HG03039 (cell line): ENCODE results near the gene PKP2.
"Not testable (repeated sequence)": the region's sequence is repeated elsewhere in the genome, so short reads cannot be mapped to it uniquely, and the experiment has no call there.

Source experiments
- ATAC-seq: cut with Tn5 transposase; IDR thresholded peaks from one replicate; pipeline ENCODE4 v1.9.1; 2021; ENCODE audit warnings: mild to moderate bottlenecking, moderate library complexity; ENCODE audit not compliant: unreplicated experiment

PKP2 gene

DNA sequence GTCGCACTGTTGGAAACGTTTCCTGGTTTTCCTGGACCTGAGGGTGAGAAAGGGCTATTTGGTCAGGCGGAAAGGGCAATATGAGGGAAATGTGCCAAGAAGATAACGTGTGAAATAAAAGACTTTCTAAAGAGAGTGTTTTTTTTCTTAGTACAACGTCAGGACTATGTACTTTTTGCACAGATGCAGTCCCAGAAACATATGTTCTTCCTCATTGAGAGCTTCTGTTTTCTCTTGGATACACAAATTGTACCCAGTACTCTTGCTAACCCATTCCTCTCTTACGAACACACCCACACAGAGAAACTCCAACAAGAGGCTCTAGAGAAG, 669 bp upstream of the PKP2 start:
- ATAC-seq, result no peak

DNA sequence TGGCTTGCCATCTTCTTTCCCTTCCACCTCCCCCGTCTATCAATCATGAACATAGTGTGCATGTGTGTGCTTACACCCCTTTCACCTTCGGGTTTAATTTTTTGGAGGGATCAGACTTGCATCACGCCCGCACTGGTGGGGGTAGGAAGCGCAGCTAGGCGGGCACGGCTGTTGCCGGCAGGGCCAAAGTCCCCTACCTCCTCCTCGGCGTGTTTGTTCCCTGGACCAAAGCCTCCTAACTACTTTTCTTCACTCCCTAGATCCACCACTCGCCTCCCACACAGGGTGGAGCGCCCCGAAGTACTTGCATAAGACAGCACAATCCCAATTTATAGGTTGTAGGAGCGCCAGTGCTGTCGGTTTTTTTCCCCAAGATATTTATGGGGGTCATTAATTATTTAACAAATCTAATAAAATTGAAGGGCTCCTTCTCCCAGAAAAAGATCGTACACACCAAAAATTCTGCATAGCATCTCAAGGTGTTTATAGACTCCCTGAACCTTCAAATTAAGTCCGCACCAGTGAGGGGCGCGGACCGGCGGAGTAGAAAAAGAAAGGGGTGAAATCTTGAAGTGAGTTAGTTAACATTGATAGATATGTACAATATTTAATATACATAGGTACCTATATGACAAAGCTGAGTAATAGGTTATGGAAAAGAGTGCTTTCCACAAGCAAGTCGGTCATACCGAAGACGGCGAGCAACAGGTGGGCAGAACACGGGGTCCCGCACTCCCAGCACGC, 717 bp downstream of the PKP2 start:
- ATAC-seq, result peak; percentile 5

DNA sequence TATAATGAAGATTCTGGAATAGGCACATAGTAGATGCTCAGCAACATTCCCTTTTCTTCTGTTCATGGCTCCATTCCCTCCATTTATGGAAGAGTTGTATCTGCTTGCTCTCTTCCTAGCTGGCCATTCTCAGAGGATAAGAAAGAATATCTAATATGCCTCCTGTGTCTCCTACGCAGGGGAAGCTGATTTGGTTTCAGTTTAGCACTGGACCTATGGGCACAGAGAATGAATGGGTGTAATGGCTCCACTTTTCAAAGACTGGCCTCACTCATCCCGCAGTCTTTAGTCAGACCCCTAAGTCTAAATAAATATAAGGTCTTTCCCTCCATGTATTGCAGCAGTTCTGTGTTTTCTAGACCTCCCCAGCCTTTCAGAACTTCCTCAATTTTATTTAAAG, 2.0 kb downstream of the PKP2 start:
- no peak for ATAC-seq

DNA sequence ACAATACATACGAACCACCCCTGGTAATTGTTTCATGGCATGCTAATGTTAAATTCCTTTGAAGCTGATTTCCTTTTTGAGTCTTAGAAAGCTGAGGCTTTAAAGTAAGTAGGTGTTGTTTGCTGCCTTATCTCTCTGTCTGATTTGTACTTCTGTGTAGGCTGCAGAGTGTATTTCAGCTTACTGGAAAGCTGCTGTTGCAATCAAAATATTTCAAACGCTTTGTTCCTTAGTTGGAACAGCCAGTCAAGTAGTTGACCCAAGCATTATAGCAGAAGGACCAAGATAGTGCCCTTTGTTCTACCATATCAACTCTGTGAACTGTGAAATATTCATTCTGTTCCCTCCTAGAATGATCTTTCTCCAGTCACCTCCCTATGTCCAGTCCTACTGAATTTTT, 3.1 kb downstream of the PKP2 start:
- no peak for ATAC-seq

DNA sequence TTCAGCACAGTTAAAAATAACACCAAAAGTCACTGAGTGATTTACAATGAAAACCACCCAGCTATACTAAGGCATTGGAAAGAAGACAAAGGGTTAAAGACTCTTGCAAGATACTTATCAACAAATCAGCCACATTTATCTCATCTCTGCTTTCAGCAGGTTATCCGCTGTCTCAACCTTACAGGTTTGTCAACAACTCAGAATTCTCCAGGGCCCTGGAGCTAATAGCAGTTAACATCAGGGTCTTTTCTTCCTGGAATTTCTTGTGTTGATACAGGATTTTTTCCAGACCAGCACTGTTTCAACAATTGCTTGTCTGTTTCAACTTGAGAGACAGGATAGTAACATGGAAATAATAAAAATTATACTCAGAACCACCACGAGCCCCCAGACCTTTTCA, 3.5 kb downstream of the PKP2 start:
- no peak for ATAC-seq

DNA sequence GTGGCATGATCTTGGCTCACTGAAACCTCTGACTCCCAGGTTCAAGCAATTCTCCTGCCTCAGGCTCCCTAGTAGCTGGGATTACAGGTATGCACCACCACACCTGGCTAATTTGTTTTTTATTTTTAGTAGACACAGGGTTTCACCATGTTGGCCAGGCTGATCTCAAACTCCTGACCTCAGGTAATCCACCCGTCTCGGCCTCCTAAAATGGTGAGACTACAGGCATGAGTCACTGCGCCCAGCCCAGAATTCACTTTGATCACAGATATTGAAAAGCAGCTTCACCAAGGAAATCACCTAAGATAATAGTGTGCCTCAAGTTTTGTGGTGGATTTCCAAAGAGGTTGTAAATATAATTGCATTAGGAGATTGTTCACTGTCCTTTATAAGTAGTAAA, 4.2 kb downstream of the PKP2 start:
- ATAC-seq, result not testable (repeated sequence)

DNA sequence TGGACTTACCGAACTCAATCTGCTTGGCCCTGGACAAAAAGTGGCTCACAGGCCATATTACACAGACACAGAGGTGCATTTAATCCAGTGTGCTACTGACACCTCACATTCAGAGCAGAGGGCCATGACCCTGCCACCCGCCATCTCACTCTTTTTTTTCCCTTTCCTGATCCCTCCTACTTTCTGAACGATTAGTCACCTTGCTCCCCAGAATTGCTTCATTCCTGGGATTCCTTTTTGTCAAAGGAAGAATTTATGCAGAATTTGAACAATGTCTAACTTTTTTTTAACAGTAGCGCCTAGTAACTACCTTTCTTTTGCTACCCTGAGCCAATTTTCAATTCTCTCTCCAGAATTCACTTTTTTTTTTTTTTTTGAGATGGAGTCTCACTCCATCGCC, 4.6 kb downstream of the PKP2 start:
- no peak for ATAC-seq

DNA sequence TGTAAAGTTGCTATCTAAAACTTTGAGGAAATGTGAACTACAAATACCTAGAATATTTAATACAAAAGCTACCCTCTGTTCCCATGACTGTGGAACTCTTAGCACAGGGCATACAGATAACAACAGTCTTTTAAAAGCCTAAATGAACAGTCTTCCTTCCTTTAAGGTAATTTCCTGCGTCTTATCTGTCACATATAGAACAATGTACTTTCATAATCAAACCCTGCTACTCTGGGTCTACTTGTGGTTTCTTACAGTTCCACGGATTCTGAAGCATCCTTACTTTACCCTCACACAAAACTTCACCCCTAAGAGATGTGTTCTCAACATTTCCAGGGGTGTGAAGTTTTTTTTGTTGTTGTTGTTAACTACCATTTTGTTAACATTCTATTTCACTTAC, 5.1 kb downstream of the PKP2 start:
- no peak for ATAC-seq

DNA sequence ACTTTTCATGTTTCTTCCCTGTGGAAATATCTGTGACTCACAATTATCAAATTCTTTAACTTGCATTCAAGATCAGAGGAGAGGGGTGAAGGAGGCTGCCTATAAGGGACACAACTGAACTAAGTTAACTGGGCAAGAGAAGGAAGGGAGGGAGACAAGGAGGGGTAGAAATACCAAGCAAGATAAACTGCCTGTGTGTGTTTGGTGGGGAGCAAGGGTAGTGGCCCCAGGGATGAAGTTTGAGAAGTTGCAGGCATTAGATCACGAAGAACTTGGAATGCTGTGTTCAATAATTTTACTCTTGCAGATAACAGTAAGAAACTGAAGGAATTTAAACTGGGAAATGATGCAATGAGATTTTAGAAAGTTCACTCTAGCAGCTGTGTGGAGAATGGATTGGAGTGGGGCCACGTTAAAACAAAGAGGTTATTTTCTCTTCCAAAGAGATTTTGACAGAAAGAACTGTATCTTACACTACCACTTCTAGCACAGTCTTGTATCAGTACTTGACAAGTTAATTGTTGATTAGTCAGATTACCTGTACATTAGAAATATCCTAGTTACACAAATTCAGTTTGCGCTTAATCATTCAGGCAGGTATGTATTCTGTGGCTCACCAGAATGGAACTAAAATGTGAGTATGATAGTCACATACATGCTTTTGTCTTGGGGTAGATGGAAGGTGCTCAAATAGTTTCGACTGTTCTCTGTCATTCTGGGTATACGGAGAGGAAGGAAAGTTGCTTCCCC, 7.4 kb downstream of the PKP2 start:
- no peak for ATAC-seq

DNA sequence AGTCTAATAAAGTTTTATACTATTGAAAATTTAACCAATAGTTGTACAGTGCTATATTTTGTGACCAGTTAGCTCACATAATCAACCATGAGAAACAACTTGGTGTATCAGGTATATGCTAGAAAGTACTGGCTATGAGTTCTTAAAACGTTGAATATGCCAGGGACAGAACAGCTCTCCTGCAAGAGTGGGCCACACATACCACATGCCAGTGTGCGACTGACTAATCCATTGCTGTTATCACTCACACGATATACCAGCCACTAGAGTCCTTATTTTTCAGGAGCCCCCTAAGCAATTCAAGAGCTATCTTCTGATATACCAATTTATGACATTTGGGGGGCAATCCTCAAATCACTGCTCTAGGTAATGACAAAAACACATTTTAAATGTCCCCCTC, 9.5 kb downstream of the PKP2 start:
- ATAC-seq, result no peak

DNA sequence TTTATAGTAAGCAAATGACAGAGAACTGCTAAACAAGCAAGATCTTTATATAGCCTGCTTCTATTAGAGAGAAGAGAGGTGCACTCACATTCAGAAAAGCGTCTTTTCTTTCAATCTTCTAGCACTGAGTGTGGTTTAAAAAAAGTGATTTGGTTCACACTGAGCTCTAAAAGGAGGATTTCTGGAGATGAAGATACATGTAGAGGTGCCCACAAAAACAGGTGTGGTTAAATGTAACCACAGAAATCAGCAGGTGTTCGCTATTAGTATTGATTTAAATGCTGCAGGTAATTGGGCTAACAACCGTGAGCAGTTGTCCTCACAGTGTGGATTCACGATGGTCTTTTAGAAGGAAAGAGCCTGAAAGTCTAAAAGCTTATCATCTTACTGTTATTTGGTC, 10.7 kb downstream of the PKP2 start:
- ATAC-seq, result no peak

DNA sequence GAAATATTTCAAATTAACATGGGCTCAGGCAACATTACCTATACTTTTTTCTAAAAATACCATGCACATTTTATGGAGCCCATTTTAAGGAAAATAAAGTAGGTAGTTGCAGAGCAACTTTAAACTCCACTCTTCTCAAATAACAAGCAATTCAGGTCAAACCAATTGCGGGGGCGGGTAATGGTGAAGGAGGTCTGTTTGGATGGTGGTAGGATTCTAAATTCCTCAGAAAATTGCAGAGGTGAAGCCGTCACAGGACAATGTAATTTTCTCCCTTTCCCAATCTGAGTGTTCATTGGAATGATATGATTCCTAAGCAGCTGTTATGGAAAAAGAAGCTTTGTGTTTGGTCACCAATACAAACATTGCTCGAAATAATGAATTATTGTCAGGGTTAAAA, 11.6 kb downstream of the PKP2 start:
- ATAC-seq, result no peak

DNA sequence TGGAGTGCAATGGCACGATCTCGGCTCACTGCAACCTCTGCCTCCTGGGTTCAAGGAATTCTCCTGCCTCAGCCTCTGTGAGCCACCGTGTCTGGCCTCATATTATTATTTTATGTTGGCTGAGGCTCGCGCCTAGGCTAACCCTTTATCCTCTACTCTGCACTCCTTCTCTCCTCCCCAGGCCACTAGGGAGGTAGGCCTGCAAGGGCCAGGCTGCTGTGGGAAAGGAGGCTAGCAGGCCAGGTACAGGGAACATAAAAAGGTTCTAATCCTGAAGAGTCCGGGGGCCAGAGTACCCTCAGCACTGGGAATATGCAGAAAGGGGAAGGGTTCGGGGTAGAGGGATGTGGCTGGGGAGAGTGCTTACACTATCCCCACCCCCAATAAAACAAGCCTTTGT, 14.9 kb downstream of the PKP2 start:
- ATAC-seq, result no peak

DNA sequence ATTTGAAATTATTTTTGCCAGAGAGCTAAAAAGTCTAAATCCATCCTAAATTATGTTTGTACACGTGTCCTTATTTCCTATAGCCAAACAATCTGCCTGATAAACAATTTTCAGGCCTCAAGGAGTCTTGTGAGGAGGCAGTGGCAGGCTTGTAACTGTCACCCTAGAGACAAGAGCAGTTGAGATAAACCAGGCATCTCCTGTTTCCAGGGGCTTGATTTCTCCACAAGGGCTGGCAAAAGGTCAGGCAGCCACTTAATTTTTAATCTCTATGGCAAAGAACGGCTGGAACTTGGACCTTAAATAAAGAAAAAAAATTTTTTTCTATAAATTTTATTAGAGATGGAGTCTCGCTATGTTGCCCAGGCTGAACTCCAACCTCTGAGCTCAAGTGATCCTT, 15.5 kb downstream of the PKP2 start:
- no peak for ATAC-seq

DNA sequence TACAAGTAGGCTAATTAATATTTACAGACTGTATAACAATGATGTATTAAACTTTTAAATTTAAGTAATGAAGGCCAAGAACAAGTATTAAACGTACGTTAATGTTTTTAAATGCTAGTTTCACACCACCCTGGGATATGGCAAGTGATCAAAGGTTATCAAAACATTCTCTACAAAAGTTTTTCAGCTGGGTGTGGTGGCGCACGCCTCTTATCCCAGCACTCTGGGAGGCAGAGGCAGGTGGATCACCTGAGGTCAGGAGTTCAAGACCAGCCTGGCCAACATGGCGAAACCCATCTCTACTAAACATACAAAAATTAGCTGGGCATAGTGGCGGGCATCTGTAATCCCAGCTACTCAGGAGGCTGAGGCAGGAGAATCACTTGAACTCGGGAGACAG, 17.5 kb downstream of the PKP2 start:
- not testable (repeated sequence) for ATAC-seq

DNA sequence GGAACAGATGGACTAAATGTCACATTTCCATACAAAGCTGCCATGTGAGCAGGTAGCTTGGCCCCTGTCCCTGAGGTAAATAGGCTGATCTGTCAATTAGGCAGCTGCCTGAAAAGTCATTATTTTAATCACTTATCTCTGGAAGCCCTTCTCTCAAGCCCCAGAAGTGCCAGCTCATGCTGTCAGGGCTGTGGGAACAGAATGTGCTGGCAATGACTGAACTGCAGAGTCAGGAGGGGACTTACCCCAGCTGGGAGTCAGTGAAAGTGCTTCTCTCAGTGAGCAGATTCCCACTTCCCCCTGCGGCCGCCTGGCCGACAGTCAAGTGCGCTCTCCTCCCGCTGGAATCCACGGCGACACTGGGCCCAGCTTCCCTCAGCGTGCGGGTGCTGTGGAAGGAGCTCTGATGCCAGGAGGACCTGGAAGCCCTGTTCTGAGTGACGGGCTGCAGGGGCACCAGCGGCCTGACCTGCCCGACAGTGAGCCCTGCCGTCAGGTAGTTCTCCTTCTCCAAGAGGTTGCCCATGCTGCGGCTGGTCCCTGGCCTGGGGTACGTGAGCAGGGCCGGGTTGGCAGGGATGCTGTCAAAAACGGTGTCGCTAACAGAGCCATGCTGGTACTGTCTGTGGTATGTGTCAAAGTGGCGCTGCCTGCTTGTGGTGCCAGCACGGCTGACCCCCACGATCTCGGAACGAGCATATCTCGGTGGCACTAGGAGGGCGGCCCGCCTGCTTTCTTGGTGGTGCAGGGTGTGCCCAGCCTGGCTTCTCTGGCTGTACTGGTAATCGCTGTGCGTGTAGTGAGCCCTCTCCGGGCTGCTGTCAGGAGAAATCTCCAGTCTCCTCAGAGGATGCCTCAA, 18.7 kb downstream of the PKP2 start:
- ATAC-seq, result no peak

DNA sequence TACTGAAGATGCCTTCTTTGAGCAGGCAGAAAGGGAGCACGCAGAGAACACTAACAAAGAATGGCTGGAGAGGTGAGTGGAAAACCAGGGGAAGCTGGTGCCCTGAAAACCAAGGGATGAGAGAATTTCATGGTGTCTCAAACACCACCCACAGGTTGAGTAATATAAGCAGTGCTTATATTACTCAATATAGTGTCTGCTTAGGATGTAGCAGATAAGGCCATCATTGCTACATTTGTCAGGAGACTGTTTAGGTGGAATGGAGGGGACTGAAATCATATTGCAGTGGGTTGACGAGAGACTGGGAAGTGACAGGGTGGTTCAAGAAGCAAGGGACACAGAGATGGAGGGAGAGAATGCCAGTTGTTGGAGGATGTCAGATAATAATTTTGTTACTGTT, 20.6 kb downstream of the PKP2 start:
- ATAC-seq, result no peak

DNA sequence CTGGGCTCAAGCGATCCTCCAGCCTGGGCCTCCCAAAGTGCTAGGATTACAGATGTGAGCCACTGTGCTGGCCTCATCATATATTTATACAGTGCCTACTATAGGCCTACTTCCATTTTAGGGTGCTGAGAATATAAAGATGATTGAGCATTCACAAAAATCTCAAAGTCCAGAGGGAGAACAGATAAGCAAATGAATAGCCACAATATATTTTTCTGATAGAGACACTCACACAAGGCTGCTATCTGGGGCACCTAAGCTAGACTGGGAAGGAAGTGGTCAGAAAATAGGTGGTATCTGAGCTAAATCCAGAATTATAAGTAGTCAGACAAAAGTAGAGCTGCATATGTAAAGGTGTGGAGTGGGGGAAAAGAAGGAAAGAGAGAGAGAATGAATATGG, 21.6 kb downstream of the PKP2 start:
- no peak for ATAC-seq

DNA sequence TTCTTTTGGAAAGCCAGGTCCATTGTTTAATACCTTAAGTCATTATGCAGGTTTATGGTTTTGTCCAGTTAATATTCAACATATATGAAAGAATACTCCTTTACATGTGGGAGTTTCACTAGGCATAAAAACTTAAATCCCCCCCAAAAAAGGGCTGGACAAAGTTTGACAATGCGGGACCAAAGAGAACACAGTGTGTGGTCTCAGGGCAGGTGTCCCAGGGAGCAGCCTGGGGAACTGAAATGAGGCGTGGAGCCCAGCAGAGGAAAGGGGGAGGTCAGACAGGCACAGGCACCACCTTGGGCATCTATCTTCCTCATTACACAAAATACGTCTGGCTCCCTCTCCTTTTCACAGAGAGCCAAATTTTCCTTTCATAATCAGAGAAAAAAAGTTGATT, 22.5 kb downstream of the PKP2 start:
- ATAC-seq, result no peak

DNA sequence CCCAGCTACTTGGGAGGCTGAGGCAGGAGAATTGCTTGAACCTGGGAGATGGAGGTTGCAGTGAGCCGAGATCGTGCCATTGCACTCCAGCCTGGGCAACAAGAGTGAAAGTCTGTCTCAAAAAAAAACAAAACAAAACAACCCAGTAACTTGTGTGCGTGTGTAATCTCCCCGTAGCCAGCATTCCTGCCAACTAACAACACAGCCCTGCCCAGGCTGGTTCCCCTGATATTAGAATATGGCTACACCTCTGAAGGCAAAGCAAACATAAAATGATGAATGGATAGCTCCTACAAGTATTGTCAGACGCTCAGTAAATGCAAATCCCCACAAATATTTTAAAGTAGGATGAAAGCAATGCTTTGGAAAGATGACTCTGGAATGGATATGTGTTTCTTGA, 24.2 kb downstream of the PKP2 start:
- ATAC-seq, result not testable (repeated sequence)

DNA sequence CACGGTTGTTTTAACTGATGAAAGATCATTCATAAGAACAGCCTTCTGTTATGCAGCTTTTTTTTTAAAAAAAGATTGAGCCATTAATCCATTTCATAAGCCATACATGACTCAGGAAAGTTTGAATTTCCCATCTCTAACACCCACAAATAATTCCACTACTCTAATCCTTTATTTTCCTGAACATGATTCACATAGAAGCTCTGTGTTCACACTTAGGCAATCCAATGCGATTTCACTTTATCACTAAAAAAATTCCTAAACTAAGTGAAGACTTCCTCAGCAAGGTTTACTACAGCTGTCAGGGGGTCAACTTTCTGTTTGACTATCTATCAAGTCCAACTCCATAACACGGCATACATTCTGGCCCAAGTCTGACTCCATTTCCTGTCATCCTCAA, 25.9 kb downstream of the PKP2 start:
- no peak for ATAC-seq

DNA sequence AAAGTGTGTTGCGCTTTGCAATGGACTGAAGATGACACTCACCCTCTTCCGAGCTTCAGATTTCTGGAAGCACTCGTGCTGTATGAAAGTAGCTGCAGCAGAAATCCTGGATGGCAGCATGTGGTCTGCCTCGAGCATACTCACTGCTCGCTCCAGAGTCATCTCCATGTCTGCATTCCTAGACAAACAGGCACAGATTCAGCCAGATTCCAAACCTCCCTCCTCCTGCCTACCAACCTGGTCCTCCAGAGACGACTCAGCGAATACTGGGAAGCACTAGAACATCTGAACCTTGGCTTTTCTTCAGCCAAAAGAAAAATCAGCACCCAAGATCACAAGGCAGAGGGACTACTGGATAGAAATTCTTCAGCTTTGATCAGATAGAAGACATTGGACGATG, 27.7 kb downstream of the PKP2 start:
- ATAC-seq, result no peak
